Measurements from ENCODE around the gene UBE2F.

The UBE2F gene

DNA sequence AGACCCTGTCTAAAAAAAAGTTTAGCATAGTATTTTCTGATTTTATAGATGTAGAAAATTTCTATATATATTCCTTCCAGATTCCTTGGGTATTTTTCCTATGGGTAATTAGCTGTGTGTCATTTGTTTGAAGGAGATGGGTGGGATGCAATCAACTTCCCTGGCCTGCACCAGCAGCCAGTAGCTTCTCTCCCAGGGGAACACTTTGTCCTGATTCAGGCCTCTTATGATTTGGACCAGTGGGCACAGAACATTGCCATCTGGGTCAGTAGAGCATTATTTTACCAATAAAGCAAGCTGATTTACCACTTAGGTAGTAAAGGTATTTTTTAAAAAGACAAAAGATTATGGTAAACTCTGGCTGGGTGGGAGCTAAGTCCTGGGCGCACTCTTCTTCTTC is 26.9 kb downstream of the UBE2F start:
- Histone ChIP-seq H3K4me3 (ENCODE audit: low read depth, low read length) (no peak overlapping the region), H3K9ac (ENCODE audit: low read length) (no peak overlapping the region), H3K4me1 (ENCODE audit: control insufficient read depth in 1 of 2, insufficient read depth in 2 of 2, low read length in 2 of 2) (no peaks in the 10 kb centered on the region), H3K18ac (ENCODE audit: low read length) (no peak overlapping the region), H2AK5ac (ENCODE audit: low read length) (no peak overlapping the region), H4K91ac (ENCODE audit: low read depth, low read length) (no peak overlapping the region), H2BK12ac (ENCODE audit: low read length) (no peak overlapping the region), H3K79me2 (ENCODE audit: control insufficient read depth, insufficient read depth, low read length, poor library complexity) (no peaks in the 10 kb centered on the region), H3K27ac (ENCODE audit: low read depth, low read length) (no peak overlapping the region), H3K14ac (ENCODE audit: low read length) (no peak overlapping the region), H3K23ac (ENCODE audit: low read length) (no peak overlapping the region), H3K9me3 (ENCODE audit: insufficient read depth, low read depth, low read length) (no peaks in the 10 kb centered on the region), H3K4ac (ENCODE audit: low read depth, low read length) (no peak overlapping the region), H3K4me2 (ENCODE audit: low read length) (no peak overlapping the region), H2BK120ac (ENCODE audit: insufficient read depth, low read length, poor library complexity) (no peak overlapping the region), H3K36me3 (ENCODE audit: control insufficient read depth in 1 of 2, insufficient read depth in 2 of 2, low read length in 2 of 2) (peaks cover 10% of the 10 kb centered on the region in 2 experiments), H3K27me3 (ENCODE audit: insufficient read depth, low read length) (no peaks in the 10 kb centered on the region), H4K8ac (ENCODE audit: low read depth, low read length) (no peak overlapping the region), H2AFZ (ENCODE audit: insufficient read depth, low read length, poor library complexity) (no peak overlapping the region), H4K12ac (ENCODE audit: low read depth, low read length) (no peak overlapping the region), H2BK5ac (ENCODE audit: low read depth, low read length, poor library complexity) (no peak overlapping the region), H3K79me1 (ENCODE audit: low read length) (no peaks in the 10 kb centered on the region)
- DNase-seq, result no peak
- no CpG with 5 or more reads among the region's 1 CpG for WGBS (ENCODE audit: extremely low coverage, insufficient coverage, insufficient read length)

- Histone ChIP-seq H2AK5ac (ENCODE audit: low read length) (no peak overlapping the region), H3K79me2 (ENCODE audit: control insufficient read depth, insufficient read depth, low read length, poor library complexity) (no peaks in the 10 kb centered on the region), H3K4me1 (ENCODE audit: control insufficient read depth in 1 of 2, insufficient read depth in 2 of 2, low read length in 2 of 2) (no peaks in the 10 kb centered on the region), H4K91ac (ENCODE audit: low read depth, low read length) (no peak overlapping the region), H3K9ac (ENCODE audit: low read length) (no peak overlapping the region), H4K8ac (ENCODE audit: low read depth, low read length) (no peak overlapping the region), H3K27me3 (ENCODE audit: insufficient read depth, low read length) (no peaks in the 10 kb centered on the region), H3K14ac (ENCODE audit: low read length) (no peak overlapping the region), H3K27ac (ENCODE audit: low read depth, low read length) (no peak overlapping the region), H3K79me1 (ENCODE audit: low read length) (no peaks in the 10 kb centered on the region), H2BK120ac (ENCODE audit: insufficient read depth, low read length, poor library complexity) (no peak overlapping the region), H4K12ac (ENCODE audit: low read depth, low read length) (no peak overlapping the region), H2AFZ (ENCODE audit: insufficient read depth, low read length, poor library complexity) (no peak overlapping the region), H3K4ac (ENCODE audit: low read depth, low read length) (no peak overlapping the region), H2BK12ac (ENCODE audit: low read length) (no peak overlapping the region), H3K4me2 (ENCODE audit: low read length) (no peak overlapping the region), H3K23ac (ENCODE audit: low read length) (no peak overlapping the region), H3K36me3 (ENCODE audit: control insufficient read depth in 1 of 2, insufficient read depth in 2 of 2, low read length in 2 of 2) (peaks cover 10 to 12% of the 10 kb centered on the region in 2 experiments), H2BK5ac (ENCODE audit: low read depth, low read length, poor library complexity) (no peak overlapping the region), H3K4me3 (ENCODE audit: low read depth, low read length) (no peak overlapping the region), H3K18ac (ENCODE audit: low read length) (no peak overlapping the region), H3K9me3 (ENCODE audit: insufficient read depth, low read depth, low read length) (no peaks in the 10 kb centered on the region)
- WGBS (ENCODE audit: extremely low coverage, insufficient coverage, insufficient read length), result no CpG with 5 or more reads among the region's 2 CpGs
- no peak for DNase-seq
These were observed 28.2 kb downstream of the UBE2F start for GRCh38 chr2:237995036-237995435.

DNA sequence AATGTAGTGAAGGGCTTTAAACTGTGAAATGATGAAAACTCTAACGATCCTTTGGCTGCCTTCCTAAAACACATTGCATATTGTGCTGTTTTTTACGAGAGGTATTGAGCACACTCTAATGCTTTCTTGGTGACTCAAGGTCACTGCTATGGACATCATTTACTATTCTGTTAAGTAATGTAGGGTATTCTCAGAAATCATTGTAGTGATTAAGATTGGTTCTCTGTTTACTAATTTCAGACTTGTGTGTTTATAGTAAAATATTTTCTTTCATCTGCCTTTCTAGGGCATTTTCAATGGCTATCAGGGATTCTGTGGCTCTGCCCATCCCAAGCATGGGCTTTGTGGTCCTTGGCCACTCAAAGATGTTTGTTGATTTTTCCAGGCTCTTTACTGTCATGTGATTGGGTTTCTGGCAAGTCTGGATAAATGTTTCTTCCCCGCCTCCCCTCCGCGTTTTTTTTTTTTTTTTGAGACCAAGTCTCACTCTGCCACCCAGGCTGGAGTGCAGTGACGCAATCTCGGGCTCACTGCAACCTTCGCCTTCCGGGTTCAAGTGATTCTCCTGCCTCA is 29.3 kb downstream of the UBE2F start:
- peaks cover 10 to 12% of the 10 kb centered on the region in 2 experiments for H3K36me3 ChIP-seq (ENCODE audit: control insufficient read depth in 1 of 2, insufficient read depth in 2 of 2, low read length in 2 of 2)
- H2AK5ac ChIP-seq (ENCODE audit: low read length), result no peak overlapping the region
- no peaks in the 10 kb centered on the region for H3K79me2 ChIP-seq (ENCODE audit: control insufficient read depth, insufficient read depth, low read length, poor library complexity)
- no peak overlapping the region for H3K4ac ChIP-seq (ENCODE audit: low read depth, low read length)
- no peak overlapping the region for H2BK120ac ChIP-seq (ENCODE audit: insufficient read depth, low read length, poor library complexity)
- peak in 1 of 2 donors; percentile 6 for DNase-seq
- no peak overlapping the region for H2BK12ac ChIP-seq (ENCODE audit: low read length)
- H3K9ac ChIP-seq (ENCODE audit: low read length), result no peak overlapping the region
- no peak overlapping the region for H3K27ac ChIP-seq (ENCODE audit: low read depth, low read length)
- H3K4me3 ChIP-seq (ENCODE audit: low read depth, low read length), result no peak overlapping the region
- H4K8ac ChIP-seq (ENCODE audit: low read depth, low read length), result no peak overlapping the region
- no peak overlapping the region for H3K4me2 ChIP-seq (ENCODE audit: low read length)
- no peaks in the 10 kb centered on the region for H3K79me1 ChIP-seq (ENCODE audit: low read length)
- no CpG with 5 or more reads among the region's 9 CpGs for WGBS (ENCODE audit: extremely low coverage, insufficient coverage, insufficient read length)
- H3K9me3 ChIP-seq (ENCODE audit: insufficient read depth, low read depth, low read length), result no peaks in the 10 kb centered on the region
- H3K27me3 ChIP-seq (ENCODE audit: insufficient read depth, low read length), result no peaks in the 10 kb centered on the region
- no peak overlapping the region for H3K23ac ChIP-seq (ENCODE audit: low read length)
- H4K91ac ChIP-seq (ENCODE audit: low read depth, low read length), result no peak overlapping the region
- H4K12ac ChIP-seq (ENCODE audit: low read depth, low read length), result no peak overlapping the region
- H3K14ac ChIP-seq (ENCODE audit: low read length), result no peak overlapping the region
- H3K18ac ChIP-seq (ENCODE audit: low read length), result no peak overlapping the region
- no peak overlapping the region for H2BK5ac ChIP-seq (ENCODE audit: low read depth, low read length, poor library complexity)
- H2AFZ ChIP-seq (ENCODE audit: insufficient read depth, low read length, poor library complexity), result no peak overlapping the region
- no peaks in the 10 kb centered on the region for H3K4me1 ChIP-seq (ENCODE audit: control insufficient read depth in 1 of 2, insufficient read depth in 2 of 2, low read length in 2 of 2)

- Histone ChIP-seq H3K4me3 (ENCODE audit: low read depth, low read length) (no peak overlapping the region), H2AK5ac (ENCODE audit: low read length) (no peak overlapping the region), H3K4ac (ENCODE audit: low read depth, low read length) (no peak overlapping the region), H3K36me3 (ENCODE audit: control insufficient read depth in 1 of 2, insufficient read depth in 2 of 2, low read length in 2 of 2) (peaks cover 7 to 9% of the 10 kb centered on the region in 2 experiments), H2BK5ac (ENCODE audit: low read depth, low read length, poor library complexity) (no peak overlapping the region), H3K79me2 (ENCODE audit: control insufficient read depth, insufficient read depth, low read length, poor library complexity) (no peaks in the 10 kb centered on the region), H3K79me1 (ENCODE audit: low read length) (no peaks in the 10 kb centered on the region), H3K14ac (ENCODE audit: low read length) (no peak overlapping the region), H2BK12ac (ENCODE audit: low read length) (no peak overlapping the region), H3K27ac (ENCODE audit: low read depth, low read length) (no peak overlapping the region), H2AFZ (ENCODE audit: insufficient read depth, low read length, poor library complexity) (no peak overlapping the region), H3K9me3 (ENCODE audit: insufficient read depth, low read depth, low read length) (no peaks in the 10 kb centered on the region), H3K9ac (ENCODE audit: low read length) (no peak overlapping the region), H3K27me3 (ENCODE audit: insufficient read depth, low read length) (no peaks in the 10 kb centered on the region), H3K4me1 (ENCODE audit: control insufficient read depth in 1 of 2, insufficient read depth in 2 of 2, low read length in 2 of 2) (no peaks in the 10 kb centered on the region), H3K18ac (ENCODE audit: low read length) (no peak overlapping the region), H3K4me2 (ENCODE audit: low read length) (no peak overlapping the region), H2BK120ac (ENCODE audit: insufficient read depth, low read length, poor library complexity) (no peak overlapping the region), H4K8ac (ENCODE audit: low read depth, low read length) (no peak overlapping the region), H3K23ac (ENCODE audit: low read length) (no peak overlapping the region), H4K91ac (ENCODE audit: low read depth, low read length) (no peak overlapping the region), H4K12ac (ENCODE audit: low read depth, low read length) (no peak overlapping the region)
- DNase-seq, result no peak
- WGBS (ENCODE audit: extremely low coverage, insufficient coverage, insufficient read length), result no CpG with 5 or more reads among the region's 4 CpGs
These were observed 30.7 kb downstream of the UBE2F start for GRCh38 chr2:237997521-237997920.
